GM12878 (cell line): ENCODE measurements around the gene DERL2. TPM values are rescaled to one million over a fixed set of nuclear protein-coding genes. Genes with fewer than 3 reads are reported as not detected.

Experiments used
- BACH1 ChIP-seq: fragments of 450-650 bp; IDR thresholded peaks from 2 replicates; pipeline ENCODE4 v1.6.1; 2017; ENCODE audit warnings: mild to moderate bottlenecking, borderline replicate concordance
- CREB1 ChIP-seq: IDR thresholded peaks from 2 replicates; pipeline ENCODE4 v1.6.1; 2012; ENCODE audit warnings: low read depth, mild to moderate bottlenecking, inconsistent platforms
- E2F4 ChIP-seq: IDR thresholded peaks from 2 replicates; pipeline ENCODE4 v1.6.1; 2012; ENCODE audit warnings: low read depth, low read length, improper control_type of control experiment
- GABPA ChIP-seq: IDR thresholded peaks from 2 replicates; pipeline ENCODE4 v1.6.1; 2014; ENCODE audit warnings: antibody characterized with exemption, low read depth, mild to moderate bottlenecking, inconsistent platforms
- IRF3 ChIP-seq: fragments of 450-650 bp; IDR thresholded peaks from 2 replicates; pipeline ENCODE4 v1.6.1; 2014; ENCODE audit warnings: mild to moderate bottlenecking
- MTA3 ChIP-seq: IDR thresholded peaks from 2 replicates; pipeline ENCODE4 v1.6.1; 2012; ENCODE audit warnings: low read length, inconsistent platforms, borderline replicate concordance
- NR2C2 ChIP-seq: IDR thresholded peaks from 2 replicates; pipeline ENCODE4 v1.6.1; 2011; ENCODE audit warnings: borderline replicate concordance, low read depth; ENCODE audit not compliant: control insufficient read depth, insufficient read length
- POLR2AphosphoS5 ChIP-seq: IDR thresholded peaks from 2 replicates; pipeline ENCODE4 v1.6.1; 2011; ENCODE audit warnings: mild to moderate bottlenecking, low read length, inconsistent platforms
- RFX5 ChIP-seq: IDR thresholded peaks from 2 replicates; pipeline ENCODE4 v1.6.1; 2011; ENCODE audit warnings: low read depth, low read length, improper control_type of control experiment
- SP1 ChIP-seq: IDR thresholded peaks from one replicate; pipeline ENCODE4 v1.6.1; 2011; ENCODE audit warnings: low read depth, low read length
- SUPT20H ChIP-seq: IDR thresholded peaks from 2 replicates; pipeline ENCODE4 v1.6.1; 2011; ENCODE audit warnings: low read depth, mild to moderate bottlenecking, low read length, moderate library complexity, borderline replicate concordance; ENCODE audit not compliant: control insufficient read depth
- SUZ12 ChIP-seq: fragments of 200-600 bp; sonication (generic); IDR thresholded peaks from one replicate; pipeline ENCODE4 v1.6.1; 2018; ENCODE audit warnings: antibody characterized with exemption, mild to moderate bottlenecking; ENCODE audit not compliant: unreplicated experiment
- ZBTB40 ChIP-seq: fragments of 450-650 bp; IDR thresholded peaks from 2 replicates; pipeline ENCODE4 v1.6.1; 2016; ENCODE audit warnings: mild to moderate bottlenecking, moderate library complexity, borderline replicate concordance
- polyA plus RNA-seq, 11 experiments: library from polyadenylated mRNA; depleted of rRNA in 4 of 11; unstranded in 6 of 11; stranded (reverse) in 5 of 11; fragments of >200 nt; fragmentation: Nextera tagmentation in 4 of 11; fragmentation: Illumina TruSeq in 1 of 11; extraction: Ambion mirVana in 4 of 11; extraction: Trizol in 1 of 11; gene quantifications; 1 replicate in 1 of 11; 2 replicates in 10 of 11; pipeline versions ENCODE4 v1.2.1 to v1.2.3, GENCODE V29; 2011 to 2016; ENCODE audit warnings: inconsistent platforms in 2 of 11, missing spikeins in 2 of 11, low read depth in 1 of 11
- total RNA-seq, 4 experiments: library from RNA; depleted of rRNA in 3 of 4; stranded (reverse); fragments of >200 nt in 3 of 4; fragmentation: Illumina TruSeq in 1 of 4; extraction: Trizol in 1 of 4; gene quantifications; 2 replicates each; pipeline versions ENCODE4 v1.2.1 to v1.2.3, GENCODE V29; 2013 to 2021

DERL2 gene
- total and polyA plus RNA-seq, 10 of the 15 experiments (the other 5 are each of a cell fraction or from before 2014, with no cell fraction given), result 40.5 to 236 (median 69.3) TPM

GRCh38 chr17:5485270-5486205, at the start of gene DERL2 (continued):
- TF ChIP-seq IRF3, result no peak
- no peak for TF ChIP-seq RFX5
- no peak for TF ChIP-seq POLR2AphosphoS5
- no peak for TF ChIP-seq CREB1
- TF ChIP-seq BACH1, result peak; percentile 72
- no peak for TF ChIP-seq MTA3
- TF ChIP-seq SUZ12, result no peak
- no peak for TF ChIP-seq E2F4
- TF ChIP-seq SUPT20H, result no peak
- no peak for TF ChIP-seq SP1
- peak; percentile 65; the same call in 1 of the 2 replicates for TF ChIP-seq GABPA
- no peak for TF ChIP-seq NR2C2
- no peak for TF ChIP-seq ZBTB40
